Measurements from ENCODE around the gene ASB18.

Gene ASB18

GRCh38 chr2:236175548-236176150 lies 88.6 kb downstream of the ASB18 start:
- TF ChIP-seq, protein P1, sequence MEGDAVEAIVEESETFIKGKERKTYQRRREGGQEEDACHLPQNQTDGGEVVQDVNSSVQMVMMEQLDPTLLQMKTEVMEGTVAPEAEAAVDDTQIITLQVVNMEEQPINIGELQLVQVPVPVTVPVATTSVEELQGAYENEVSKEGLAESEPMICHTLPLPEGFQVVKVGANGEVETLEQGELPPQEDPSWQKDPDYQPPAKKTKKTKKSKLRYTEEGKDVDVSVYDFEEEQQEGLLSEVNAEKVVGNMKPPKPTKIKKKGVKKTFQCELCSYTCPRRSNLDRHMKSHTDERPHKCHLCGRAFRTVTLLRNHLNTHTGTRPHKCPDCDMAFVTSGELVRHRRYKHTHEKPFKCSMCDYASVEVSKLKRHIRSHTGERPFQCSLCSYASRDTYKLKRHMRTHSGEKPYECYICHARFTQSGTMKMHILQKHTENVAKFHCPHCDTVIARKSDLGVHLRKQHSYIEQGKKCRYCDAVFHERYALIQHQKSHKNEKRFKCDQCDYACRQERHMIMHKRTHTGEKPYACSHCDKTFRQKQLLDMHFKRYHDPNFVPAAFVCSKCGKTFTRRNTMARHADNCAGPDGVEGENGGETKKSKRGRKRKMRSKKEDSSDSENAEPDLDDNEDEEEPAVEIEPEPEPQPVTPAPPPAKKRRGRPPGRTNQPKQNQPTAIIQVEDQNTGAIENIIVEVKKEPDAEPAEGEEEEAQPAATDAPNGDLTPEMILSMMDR (IDR thresholded peaks at IDR 0.05; ENCODE audit: low read length), result no peak
- no peak for TF ChIP-seq EZH2 (IDR thresholded peaks at IDR 0.05; ENCODE audit: borderline replicate concordance, low read length)
- H3K27ac ChIP-seq (ENCODE audit: low read depth, low read length, poor library complexity, severe bottlenecking), result no peak overlapping the region
- no peaks in the 10 kb centered on the region for H4K20me1 ChIP-seq (ENCODE audit: insufficient read depth, low read length)
- H3K27me3 ChIP-seq (ENCODE audit: insufficient read depth, low read length), result 0 out of 2 replicates have a peak, but pooled peaks cover 3% of the 10 kb centered on the region
- H2AFZ ChIP-seq (ENCODE audit: low read length), result no peak overlapping the region
- no peaks in the 10 kb centered on the region for H3K36me3 ChIP-seq (ENCODE audit: insufficient read depth, low read length)
- no peaks in the 10 kb centered on the region for H3K9me2 ChIP-seq (ENCODE audit: low read depth, low read length)
- H3K4me2 ChIP-seq (ENCODE audit: low read length), result no peak overlapping the region
- H3K79me2 ChIP-seq (ENCODE audit: insufficient read depth, low read length), result no peaks in the 10 kb centered on the region
- no peaks in the 10 kb centered on the region for H3F3A ChIP-seq (ENCODE audit: insufficient read depth, low read length)
- H3K9me3 ChIP-seq (ENCODE audit: low read length), result no peaks in the 10 kb centered on the region
- no peaks in the 10 kb centered on the region for H3K4me1 ChIP-seq (ENCODE audit: insufficient read depth, low read length, severe bottlenecking)
- no peak overlapping the region for H3K9ac ChIP-seq (ENCODE audit: low read length)
- H3K4me3 ChIP-seq (ENCODE audit: low read depth, low read length, poor library complexity, severe bottlenecking), result no peak overlapping the region

GRCh38 chr2:236173729-236174607 lies 90.2 kb downstream of the ASB18 start:
- Histone ChIP-seq H3K9ac (ENCODE audit: low read length) (no peak overlapping the region), H3K4me3 (ENCODE audit: low read depth, low read length, poor library complexity, severe bottlenecking) (no peak overlapping the region), H3K36me3 (ENCODE audit: insufficient read depth, low read length) (no peaks in the 10 kb centered on the region), H3K27ac (ENCODE audit: low read depth, low read length, poor library complexity, severe bottlenecking) (no peak overlapping the region), H3K4me2 (ENCODE audit: low read length) (no peak overlapping the region), H3K9me2 (ENCODE audit: low read depth, low read length) (no peaks in the 10 kb centered on the region), H3K9me3 (ENCODE audit: low read length) (no peaks in the 10 kb centered on the region), H3F3A (ENCODE audit: insufficient read depth, low read length) (no peaks in the 10 kb centered on the region), H3K27me3 (ENCODE audit: insufficient read depth, low read length) (0 out of 2 replicates have a peak, but pooled peaks cover 3% of the 10 kb centered on the region), H2AFZ (ENCODE audit: low read length) (no peak overlapping the region), H3K4me1 (ENCODE audit: insufficient read depth, low read length, severe bottlenecking) (no peaks in the 10 kb centered on the region), H3K79me2 (ENCODE audit: insufficient read depth, low read length) (no peaks in the 10 kb centered on the region), H4K20me1 (ENCODE audit: insufficient read depth, low read length) (no peaks in the 10 kb centered on the region)
- TF ChIP-seq, protein P1 (IDR thresholded peaks at IDR 0.05; ENCODE audit: low read length), result no peak
- no peak for TF ChIP-seq EZH2 (IDR thresholded peaks at IDR 0.05; ENCODE audit: borderline replicate concordance, low read length)

DNA sequence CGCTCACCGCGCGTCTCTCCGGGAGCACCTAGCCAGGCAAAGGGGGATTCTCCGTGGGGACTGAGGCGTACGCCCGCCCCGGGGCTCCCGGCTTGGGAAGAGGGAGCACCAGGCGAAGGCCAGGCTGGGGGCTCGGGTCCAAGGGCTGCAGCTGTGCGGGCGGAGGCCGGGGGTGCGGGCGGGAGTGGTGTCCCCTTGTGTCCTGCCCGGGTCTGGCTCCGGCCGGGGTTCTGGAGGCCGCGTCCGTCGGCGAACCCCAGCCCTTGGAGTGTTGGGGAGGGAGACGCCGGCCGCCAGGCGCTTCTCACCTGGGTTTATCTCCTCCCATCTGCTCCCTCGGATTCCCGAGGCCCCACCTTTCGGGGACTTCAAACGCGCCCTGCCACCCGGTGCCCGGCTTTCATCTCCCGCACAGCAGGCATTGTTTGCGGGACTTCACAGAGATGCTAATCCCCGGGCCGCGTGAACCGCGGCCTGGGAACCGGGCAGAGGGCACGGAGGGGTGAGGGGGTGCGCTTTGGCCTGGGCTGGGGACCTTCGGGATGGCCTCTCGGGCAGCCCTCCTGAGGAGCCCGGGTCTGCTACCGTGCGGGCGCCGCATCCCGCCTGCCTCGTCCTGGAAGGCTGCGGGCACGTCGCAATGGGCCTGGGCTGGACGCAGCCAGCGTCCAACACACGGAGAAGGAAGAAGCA lies 91.0 kb downstream of the ASB18 start:
- Histone ChIP-seq H3K79me2 (ENCODE audit: insufficient read depth, low read length) (no peaks in the 10 kb centered on the region), H3K9ac (ENCODE audit: low read length) (no peak overlapping the region), H3K4me1 (ENCODE audit: insufficient read depth, low read length, severe bottlenecking) (no peaks in the 10 kb centered on the region), H3K9me3 (ENCODE audit: low read length) (no peaks in the 10 kb centered on the region), H4K20me1 (ENCODE audit: insufficient read depth, low read length) (no peaks in the 10 kb centered on the region), H3K4me2 (ENCODE audit: low read length) (no peak overlapping the region), H3F3A (ENCODE audit: insufficient read depth, low read length) (no peaks in the 10 kb centered on the region), H3K36me3 (ENCODE audit: insufficient read depth, low read length) (no peaks in the 10 kb centered on the region), H3K27ac (ENCODE audit: low read depth, low read length, poor library complexity, severe bottlenecking) (no peak overlapping the region), H3K27me3 (ENCODE audit: insufficient read depth, low read length) (0 out of 2 replicates have a peak, but pooled peaks cover 3% of the 10 kb centered on the region), H3K9me2 (ENCODE audit: low read depth, low read length) (no peaks in the 10 kb centered on the region), H2AFZ (ENCODE audit: low read length) (no peak overlapping the region), H3K4me3 (ENCODE audit: low read depth, low read length, poor library complexity, severe bottlenecking) (no peak overlapping the region)
- TF ChIP-seq, protein P1 (IDR thresholded peaks at IDR 0.05; ENCODE audit: low read length), result no peak
- TF ChIP-seq EZH2 (IDR thresholded peaks at IDR 0.05; ENCODE audit: borderline replicate concordance, low read length), result no peak

All from OCI-LY1 (cell line).